GM23248 (cell line): ENCODE measurements around the gene ZNF438. TPM values are rescaled to one million over a fixed set of nuclear protein-coding genes. Genes with fewer than 3 reads are reported as not detected.

Experiments
- DNase-seq: peaks from one replicate; pipeline ENCODE4 v3.0.0-alpha.2; 2015
- H2AFZ ChIP-seq: fragments of 200-600 bp; sonication (generic); 2 replicates; pipeline ENCODE4 v1.6.1; 2016; ENCODE audit warnings: antibody characterized with exemption
- H3F3A ChIP-seq: fragments of 200-600 bp; sonication (generic); 2 replicates; pipeline ENCODE4 v1.6.1; 2016; ENCODE audit warnings: mild to moderate bottlenecking, antibody characterized with exemption, mixed run types; ENCODE audit not compliant: insufficient read depth
- H3K27ac ChIP-seq: fragments of 200-600 bp; sonication (generic); 2 replicates; pipeline ENCODE4 v1.5.1; 2016; ENCODE audit warnings: mild to moderate bottlenecking
- H3K27me3 ChIP-seq: fragments of 200-600 bp; sonication (generic); replicated peaks from 2 replicates; pipeline ENCODE4 v1.6.1; 2016; ENCODE audit warnings: mild to moderate bottlenecking; ENCODE audit not compliant: insufficient read depth
- H3K36me3 ChIP-seq: fragments of 200-600 bp; sonication (generic); 2 replicates; pipeline ENCODE4 v1.6.1; 2016; ENCODE audit warnings: low read depth, mild to moderate bottlenecking
- H3K4me1 ChIP-seq: fragments of 200-600 bp; sonication (generic); 2 replicates; pipeline ENCODE4 v1.6.1; 2016; ENCODE audit warnings: mild to moderate bottlenecking; ENCODE audit not compliant: insufficient read depth
- H3K4me2 ChIP-seq: fragments of 200-600 bp; sonication (generic); one replicate; pipeline ENCODE4 v1.6.1; 2016; ENCODE audit warnings: mild to moderate bottlenecking; ENCODE audit not compliant: unreplicated experiment
- H3K4me3 ChIP-seq: fragments of 200-600 bp; sonication (generic); 2 replicates; pipeline ENCODE4 v1.5.1; 2016; ENCODE audit warnings: mild to moderate bottlenecking
- H3K79me2 ChIP-seq: fragments of 200-600 bp; sonication (generic); 2 replicates; pipeline ENCODE4 v1.6.1; 2016; ENCODE audit warnings: mild to moderate bottlenecking; ENCODE audit not compliant: insufficient read depth
- H3K9ac ChIP-seq: fragments of 200-600 bp; sonication (generic); 2 replicates; pipeline ENCODE4 v1.6.1; 2016; ENCODE audit warnings: mild to moderate bottlenecking
- H3K9me2 ChIP-seq: fragments of 200-600 bp; sonication (generic); 2 replicates; pipeline ENCODE4 v1.6.1; 2016; ENCODE audit warnings: mixed run types, mild to moderate bottlenecking, moderate library complexity; ENCODE audit not compliant: insufficient read depth
- H3K9me3 ChIP-seq: fragments of 200-600 bp; sonication (generic); one replicate; pipeline ENCODE4 v1.6.1; 2017; ENCODE audit warnings: low read depth
- H4K20me1 ChIP-seq: fragments of 200-600 bp; sonication (generic); 2 replicates; pipeline ENCODE4 v1.6.0; 2016; ENCODE audit not compliant: insufficient read depth
- EZH2 ChIP-seq: fragments of 200-600 bp; sonication (generic); IDR thresholded peaks from 2 replicates; pipeline ENCODE4 v1.6.1; 2018; ENCODE audit warnings: antibody characterized with exemption, mild to moderate bottlenecking; ENCODE audit not compliant: insufficient read depth, poor library complexity, severe bottlenecking
- EZH2phosphoT487 ChIP-seq: fragments of 200-600 bp; sonication (generic); IDR thresholded peaks from 2 replicates; pipeline ENCODE4 v1.6.1; 2018; ENCODE audit warnings: antibody characterized with exemption, moderate library complexity, mild to moderate bottlenecking, low read depth; ENCODE audit not compliant: insufficient read depth
- WGBS, 2 experiments: methylation state at CpG; one replicate each; pipeline ENCODE4 v1.1.6; 2015 to 2017; ENCODE audit warnings: low lambda C conversion rate in 2 of 2, low coverage in 1 of 2; ENCODE audit errors: missing lambda C conversion rate in 2 of 2; 5-methylcytosine and 5-hydroxymethylcytosine counted together
- in situ Hi-C: fragments of 300-500 bp; cut with MboI; formaldehyde crosslinking; loops from 2 replicates; pipeline ENCODE4 v1.15.0; 2020
- polyA plus RNA-seq: library from polyadenylated mRNA; unstranded; fragments of >200 nt; fragmentation: Nextera tagmentation; extraction: Ambion mirVana; gene quantifications from 2 replicates; pipeline ENCODE4 v1.2.1, GENCODE V29; 2016
- total RNA-seq: library from RNA; depleted of rRNA; stranded (reverse); fragments of >200 nt; shearing (Covaris generic); gene quantifications from 2 replicates; pipeline ENCODE4 v1.2.3, GENCODE V29; 2014; rRNA removed

Gene ZNF438, protein sequence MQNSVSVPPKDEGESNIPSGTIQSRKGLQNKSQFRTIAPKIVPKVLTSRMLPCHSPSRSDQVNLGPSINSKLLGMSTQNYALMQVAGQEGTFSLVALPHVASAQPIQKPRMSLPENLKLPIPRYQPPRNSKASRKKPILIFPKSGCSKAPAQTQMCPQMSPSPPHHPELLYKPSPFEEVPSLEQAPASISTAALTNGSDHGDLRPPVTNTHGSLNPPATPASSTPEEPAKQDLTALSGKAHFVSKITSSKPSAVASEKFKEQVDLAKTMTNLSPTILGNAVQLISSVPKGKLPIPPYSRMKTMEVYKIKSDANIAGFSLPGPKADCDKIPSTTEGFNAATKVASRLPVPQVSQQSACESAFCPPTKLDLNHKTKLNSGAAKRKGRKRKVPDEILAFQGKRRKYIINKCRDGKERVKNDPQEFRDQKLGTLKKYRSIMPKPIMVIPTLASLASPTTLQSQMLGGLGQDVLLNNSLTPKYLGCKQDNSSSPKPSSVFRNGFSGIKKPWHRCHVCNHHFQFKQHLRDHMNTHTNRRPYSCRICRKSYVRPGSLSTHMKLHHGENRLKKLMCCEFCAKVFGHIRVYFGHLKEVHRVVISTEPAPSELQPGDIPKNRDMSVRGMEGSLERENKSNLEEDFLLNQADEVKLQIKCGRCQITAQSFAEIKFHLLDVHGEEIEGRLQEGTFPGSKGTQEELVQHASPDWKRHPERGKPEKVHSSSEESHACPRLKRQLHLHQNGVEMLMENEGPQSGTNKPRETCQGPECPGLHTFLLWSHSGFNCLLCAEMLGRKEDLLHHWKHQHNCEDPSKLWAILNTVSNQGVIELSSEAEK
- total RNA-seq (2.3 and 2.9 TPM in 2 replicates), polyA plus RNA-seq (4.0 and 4.1 TPM in 2 replicates)

DNA sequence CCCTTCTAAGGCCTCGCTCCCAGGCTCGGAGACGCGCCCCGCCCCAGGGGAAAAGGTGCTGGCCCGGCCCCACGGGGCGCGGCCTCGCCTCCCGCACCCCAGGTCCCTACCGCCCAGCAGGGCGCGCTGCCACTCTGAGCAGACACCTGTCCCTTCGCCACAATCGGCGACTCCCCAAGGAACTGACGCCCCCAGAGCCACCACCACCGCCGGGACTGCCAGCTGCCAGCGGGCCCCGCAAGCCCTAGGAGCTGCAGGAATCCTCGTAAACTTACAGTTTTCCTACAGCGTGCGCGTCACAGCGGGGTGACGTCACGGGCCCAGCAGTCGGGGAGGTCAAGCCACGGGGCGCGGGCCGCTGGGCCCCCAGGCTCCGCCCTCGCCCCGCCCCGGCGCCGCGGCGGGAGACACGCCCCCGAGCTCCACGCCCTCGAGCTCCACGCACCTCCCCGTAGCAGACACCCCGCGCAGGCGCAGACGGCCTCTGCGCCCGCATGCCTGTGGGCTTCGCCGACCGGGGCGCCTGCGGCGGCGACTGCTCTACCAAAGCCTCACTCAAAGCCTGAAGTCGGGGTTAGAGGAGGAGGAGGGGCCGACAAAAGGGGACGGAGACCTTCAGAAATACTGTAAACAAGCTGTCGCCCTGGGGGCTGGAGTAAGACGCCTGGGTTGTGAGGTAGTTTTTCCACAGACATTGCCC is at the start of gene ZNF438:
Gene ZNF438, minus strand, starts transcription at position 308 of the 700 bp plus-strand sequence. CDS start 154,831 bp downstream, outside the sequence.
- peak within 1 kb of the TSS; percentile 100 for H3K27ac ChIP-seq
- peak; percentile 97 for DNase-seq
- in situ Hi-C loops = no loop called here
- H2AFZ ChIP-seq = peak within 1 kb of the TSS; percentile 84
- peak within 1 kb of the TSS; percentile 83 for H3K4me3 ChIP-seq
- peaks cover 42% of the 10 kb centered on the region for H3K4me1 ChIP-seq
- no peaks in the 10 kb centered on the region for H3K36me3 ChIP-seq
- H3F3A ChIP-seq = peaks cover 38% of the 10 kb centered on the region
- no peak for TF ChIP-seq EZH2
- no peak for TF ChIP-seq EZH2phosphoT487
- 1% methylated on average over 46 to 53 of the region's 66 CpGs for WGBS, 2 experiments
- H3K9ac ChIP-seq = peak within 1 kb of the TSS; percentile 97
- no peaks in the 10 kb centered on the region for H4K20me1 ChIP-seq
- H3K79me2 ChIP-seq = no peaks in the 10 kb centered on the region
- no peaks in the 10 kb centered on the region for H3K9me3 ChIP-seq
- H3K9me2 ChIP-seq = no peaks in the 10 kb centered on the region
- H3K4me2 ChIP-seq = peak within 1 kb of the TSS; percentile 97
- H3K27me3 ChIP-seq = no peaks in the 10 kb centered on the region

- H3K9ac ChIP-seq = no peak overlapping the region
- H3F3A ChIP-seq = peaks cover 30% of the 10 kb centered on the region
- H3K79me2 ChIP-seq = no peaks in the 10 kb centered on the region
- H3K27me3 ChIP-seq = no peaks in the 10 kb centered on the region
- no peak overlapping the region for H2AFZ ChIP-seq
- no peak for DNase-seq
- 87% methylated on average over 6 of the region's 6 CpGs for WGBS, 2 experiments
- in situ Hi-C loops = no loop called here
- no peak overlapping the region for H3K4me3 ChIP-seq
- TF ChIP-seq EZH2phosphoT487 = no peak
- H3K27ac ChIP-seq = peak overlapping the region; percentile 74; the same call in 1 of the 2 replicates
- no peaks in the 10 kb centered on the region for H4K20me1 ChIP-seq
- H3K36me3 ChIP-seq = no peaks in the 10 kb centered on the region
- no peaks in the 10 kb centered on the region for H3K9me3 ChIP-seq
- peak overlapping the region; percentile 55 for H3K4me2 ChIP-seq
- H3K9me2 ChIP-seq = no peaks in the 10 kb centered on the region; the same call in 1 of the 2 replicates
- peaks cover 38% of the 10 kb centered on the region for H3K4me1 ChIP-seq
Measured at GRCh38 chr10:31076610-31076988, 44.9 kb upstream of the ZNF438 start.

DNA sequence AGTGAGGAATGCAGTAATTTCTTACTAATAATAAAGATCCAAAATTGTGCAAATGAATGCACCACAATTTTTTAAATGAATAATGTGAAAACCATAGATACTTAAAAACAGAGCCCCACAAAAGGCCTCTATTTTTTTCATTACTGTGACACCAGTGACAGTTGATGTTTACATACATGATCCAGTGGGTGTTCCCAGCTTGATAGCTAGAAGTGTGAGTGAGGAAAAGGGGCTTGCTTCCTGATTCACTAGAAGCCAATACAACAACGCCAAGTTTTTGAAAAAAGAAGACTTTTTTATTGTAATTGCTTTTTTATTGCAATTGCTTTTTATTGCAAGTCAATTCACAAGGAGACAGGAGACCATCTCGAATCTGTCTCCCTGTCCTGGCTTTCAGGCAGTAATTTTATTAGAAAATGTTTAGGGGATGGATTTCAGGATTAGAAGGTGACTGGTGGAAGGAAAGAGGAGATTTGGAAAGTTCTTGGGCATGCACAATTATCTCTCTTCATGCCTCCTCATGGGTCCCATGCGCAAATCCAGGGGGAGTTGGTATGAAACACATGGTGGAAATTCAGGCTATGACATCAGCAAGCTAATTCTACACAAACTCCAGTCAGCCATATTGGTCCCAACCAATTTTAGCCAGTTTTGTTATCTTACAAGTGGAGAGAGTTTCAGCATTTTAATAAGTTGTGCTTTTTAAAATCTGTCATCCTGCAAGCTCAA is 44.4 kb upstream of the ZNF438 start:
- Histone ChIP-seq H3K9ac (0 out of 2 replicates have a peak overlapping the region, but pooled peaks have one; percentile 0), H3K9me3 (no peaks in the 10 kb centered on the region), H4K20me1 (no peaks in the 10 kb centered on the region), H3K4me3 (no peak overlapping the region), H3K9me2 (no peaks in the 10 kb centered on the region; the same call in 1 of the 2 replicates), H3F3A (peaks cover 35% of the 10 kb centered on the region), H3K4me1 (peaks cover 43% of the 10 kb centered on the region), H3K4me2 (peak overlapping the region; percentile 55), H3K36me3 (no peaks in the 10 kb centered on the region), H3K79me2 (no peaks in the 10 kb centered on the region), H3K27me3 (no peaks in the 10 kb centered on the region), H2AFZ (peak overlapping the region; percentile 19), H3K27ac (peak overlapping the region; percentile 74)
- 73 to 77% methylated on average over 3 of the region's 3 CpGs for WGBS, 2 experiments
- in situ Hi-C loops = no loop called here
- no peak for DNase-seq
- TF ChIP-seq EZH2phosphoT487 = no peak
- TF ChIP-seq EZH2 = no peak
